Neural cell (in vitro differentiated cells): ENCODE data around the gene DAPK2.

Source experiments
- EP300 ChIP-seq: fragments of 450-650 bp; conservative IDR thresholded peaks from 2 replicates; pipeline ENCODE4 v1.6.1; 2014; ENCODE audit warnings: antibody characterized with exemption, mild to moderate bottlenecking, moderate library complexity; ENCODE audit not compliant: poor library complexity, severe bottlenecking
- MXI1 ChIP-seq: fragments of 450-650 bp; conservative IDR thresholded peaks from 2 replicates; pipeline ENCODE4 v1.6.1; 2014; ENCODE audit warnings: antibody characterized with exemption, mild to moderate bottlenecking; ENCODE audit not compliant: poor library complexity, severe bottlenecking
- POLR2AphosphoS5 ChIP-seq: IDR thresholded peaks from 2 replicates; pipeline ENCODE4 v1.6.1; 2012
- SMC3 ChIP-seq: fragments of 450-650 bp; conservative IDR thresholded peaks from 2 replicates; pipeline ENCODE4 v1.6.1; 2014; ENCODE audit warnings: antibody characterized with exemption, mild to moderate bottlenecking, moderate library complexity; ENCODE audit not compliant: poor library complexity

DNA sequence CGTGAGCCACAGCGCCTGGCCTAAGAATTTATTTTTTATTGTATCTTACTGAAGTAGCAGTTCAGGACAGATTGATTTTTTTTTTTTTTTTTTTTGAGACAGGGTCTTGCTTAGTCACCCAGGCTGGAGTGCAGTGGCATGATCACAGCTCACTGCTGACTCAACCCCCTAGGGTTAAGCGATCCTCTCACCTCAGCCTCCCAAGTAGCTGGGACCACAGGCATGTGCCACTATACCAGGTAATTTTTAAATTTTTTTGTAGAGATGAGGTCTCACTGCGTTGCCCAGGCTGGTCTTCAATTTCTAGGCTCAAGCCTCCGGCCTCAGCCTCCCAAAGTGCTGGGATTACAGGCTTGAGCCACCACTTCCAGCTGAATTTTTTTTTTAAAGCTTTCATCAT lies 112.8 kb downstream of the DAPK2 start:
- TF ChIP-seq MXI1: no peak
- no peak for TF ChIP-seq POLR2AphosphoS5
- TF ChIP-seq EP300: no peak
- TF ChIP-seq SMC3: no peak
